ENCODE data around the gene ABCA13.

Gene ABCA13

DNA sequence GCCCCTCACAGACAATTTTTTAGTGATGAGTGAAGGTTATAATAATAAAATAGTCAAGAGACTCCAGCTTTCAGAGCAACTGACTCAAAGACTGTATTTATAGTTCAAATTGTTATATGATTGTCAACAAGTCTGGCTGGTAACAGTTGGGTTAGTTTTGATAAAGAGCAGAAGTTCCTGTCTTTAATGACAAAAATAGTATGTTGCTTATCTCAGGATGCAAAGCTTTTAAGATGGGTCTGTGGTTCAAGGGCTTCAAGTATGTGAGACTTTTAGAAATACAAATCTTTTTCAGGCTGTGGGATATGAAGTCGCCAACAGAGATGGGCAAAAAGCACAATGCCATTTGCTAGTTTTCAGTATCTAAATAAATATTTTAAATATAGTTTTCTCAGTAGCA, 118.4 kb downstream of the ABCA13 start:
- Histone ChIP-seq H3K4me1 (ENCODE audit: control insufficient read depth in 2 of 2, insufficient read depth in 2 of 2, low read length in 2 of 2) (no peaks in the 10 kb centered on the region), H3K27ac (ENCODE audit: low read depth in 2 of 2, low read length in 2 of 2) (no peak overlapping the region), H3K9me3 (ENCODE audit: control insufficient read depth in 2 of 2, low read length in 2 of 2) (no peaks in the 10 kb centered on the region), H3K4me3 (ENCODE audit: low read length in 2 of 2) (no peak overlapping the region), H3K36me3 (ENCODE audit: control insufficient read depth in 2 of 2, insufficient read depth in 2 of 2, low read length in 2 of 2) (no peaks in the 10 kb centered on the region), H3K9ac (ENCODE audit: low read depth in 1 of 2, low read length in 2 of 2) (no peak overlapping the region), H3K27me3 (ENCODE audit: control insufficient read depth in 2 of 2, insufficient read depth in 2 of 2, low read length in 2 of 2) (no peaks in the 10 kb centered on the region)

DNA sequence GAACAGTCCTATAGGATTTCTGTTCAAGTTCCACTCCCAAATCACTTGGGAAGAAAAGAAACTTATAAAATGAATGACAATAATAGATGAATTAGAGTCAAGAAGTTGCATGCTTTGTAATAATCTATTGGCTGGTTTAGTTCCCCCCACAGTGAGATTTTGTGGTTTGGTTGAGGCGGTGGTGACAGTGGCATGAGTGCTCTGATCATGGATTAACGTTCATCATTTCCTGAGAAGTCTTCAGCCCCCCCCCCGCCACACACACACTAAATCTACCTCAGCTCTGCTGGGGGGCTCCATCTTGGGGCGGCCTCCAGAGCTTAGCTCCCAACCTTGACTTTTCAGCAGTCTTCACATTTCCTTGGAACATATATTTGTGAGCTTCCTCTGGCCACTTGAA, 121.7 kb downstream of the ABCA13 start:
- Histone ChIP-seq H3K4me3 (ENCODE audit: low read length in 2 of 2) (no peak overlapping the region), H3K36me3 (ENCODE audit: control insufficient read depth in 2 of 2, insufficient read depth in 2 of 2, low read length in 2 of 2) (no peaks in the 10 kb centered on the region), H3K9me3 (ENCODE audit: control insufficient read depth in 2 of 2, low read length in 2 of 2) (no peaks in the 10 kb centered on the region), H3K27me3 (ENCODE audit: control insufficient read depth in 2 of 2, insufficient read depth in 2 of 2, low read length in 2 of 2) (no peaks in the 10 kb centered on the region), H3K27ac (ENCODE audit: low read depth in 2 of 2, low read length in 2 of 2) (no peak overlapping the region), H3K9ac (ENCODE audit: low read depth in 1 of 2, low read length in 2 of 2) (no peak overlapping the region), H3K4me1 (ENCODE audit: control insufficient read depth in 2 of 2, insufficient read depth in 2 of 2, low read length in 2 of 2) (no peaks in the 10 kb centered on the region)

DNA sequence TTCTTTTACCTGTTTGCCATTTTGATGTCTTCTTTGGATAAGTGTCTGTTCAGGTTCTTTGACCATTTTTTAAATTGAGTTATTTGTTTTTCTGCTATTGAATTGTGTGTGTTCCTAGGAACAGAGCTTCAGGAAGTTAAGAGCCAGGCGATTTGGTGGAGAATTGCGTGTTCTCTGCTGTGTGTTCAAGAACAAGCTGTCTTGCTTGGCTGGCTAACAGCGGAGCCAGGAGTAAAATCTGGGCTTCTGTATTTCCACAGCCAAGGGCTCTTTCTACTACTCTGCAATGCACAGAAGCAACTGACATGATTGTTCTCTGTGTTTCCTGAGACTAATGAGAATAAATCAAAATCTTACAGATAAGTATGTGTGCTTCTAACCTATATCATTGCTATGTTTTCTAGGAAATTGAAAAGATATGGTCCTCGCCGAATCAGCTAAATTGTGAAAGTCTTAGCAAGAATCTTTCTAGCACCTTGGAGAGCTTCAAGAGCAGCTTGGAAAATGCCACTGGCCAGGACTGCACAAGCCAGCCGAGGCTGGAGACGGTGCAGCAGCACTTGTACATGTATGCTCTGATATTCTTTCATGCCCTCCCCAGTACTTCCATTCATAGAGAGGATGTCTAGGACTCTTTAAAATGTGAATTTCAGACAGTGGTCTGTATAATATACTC, 124.2 kb downstream of the ABCA13 start:
- Histone ChIP-seq H3K4me3 (ENCODE audit: low read length in 2 of 2) (no peak overlapping the region), H3K36me3 (ENCODE audit: control insufficient read depth in 2 of 2, insufficient read depth in 2 of 2, low read length in 2 of 2) (no peaks in the 10 kb centered on the region), H3K27ac (ENCODE audit: low read depth in 2 of 2, low read length in 2 of 2) (no peak overlapping the region), H3K9ac (ENCODE audit: low read depth in 1 of 2, low read length in 2 of 2) (no peak overlapping the region), H3K9me3 (ENCODE audit: control insufficient read depth in 2 of 2, low read length in 2 of 2) (no peaks in the 10 kb centered on the region), H3K27me3 (ENCODE audit: control insufficient read depth in 2 of 2, insufficient read depth in 2 of 2, low read length in 2 of 2) (no peaks in the 10 kb centered on the region), H3K4me1 (ENCODE audit: control insufficient read depth in 2 of 2, insufficient read depth in 2 of 2, low read length in 2 of 2) (no peaks in the 10 kb centered on the region)

DNA sequence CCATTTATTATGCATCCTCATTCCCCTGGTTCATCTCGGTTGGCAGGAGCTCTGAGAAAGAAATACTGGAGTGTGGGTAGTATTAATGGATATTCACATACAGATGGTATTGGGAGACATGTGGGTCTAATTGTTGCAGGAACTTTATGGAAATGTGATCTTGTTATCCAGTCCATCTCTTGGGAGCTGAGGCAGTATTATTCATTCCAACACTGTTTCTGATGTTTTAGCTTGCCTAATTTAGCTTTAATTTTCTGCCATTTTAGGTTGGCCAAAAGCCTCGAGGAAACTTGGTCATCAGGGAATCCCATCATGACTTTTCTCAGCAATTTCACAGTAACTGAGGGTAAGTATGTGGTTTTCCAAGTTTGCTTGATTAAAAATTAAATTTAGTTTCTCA, 125.7 kb downstream of the ABCA13 start:
- H3K4me3 ChIP-seq (ENCODE audit: low read length in 2 of 2) = no peak overlapping the region
- no peaks in the 10 kb centered on the region for H3K36me3 ChIP-seq (ENCODE audit: control insufficient read depth in 2 of 2, insufficient read depth in 2 of 2, low read length in 2 of 2)
- no peaks in the 10 kb centered on the region for H3K27me3 ChIP-seq (ENCODE audit: control insufficient read depth in 2 of 2, insufficient read depth in 2 of 2, low read length in 2 of 2)
- H3K4me1 ChIP-seq (ENCODE audit: control insufficient read depth in 2 of 2, insufficient read depth in 2 of 2, low read length in 2 of 2) = no peaks in the 10 kb centered on the region
- no peak overlapping the region for H3K27ac ChIP-seq (ENCODE audit: low read depth in 2 of 2, low read length in 2 of 2)
- H3K9me3 ChIP-seq (ENCODE audit: control insufficient read depth in 2 of 2, low read length in 2 of 2) = no peaks in the 10 kb centered on the region
- no peak overlapping the region for H3K9ac ChIP-seq (ENCODE audit: low read depth in 1 of 2, low read length in 2 of 2)

DNA sequence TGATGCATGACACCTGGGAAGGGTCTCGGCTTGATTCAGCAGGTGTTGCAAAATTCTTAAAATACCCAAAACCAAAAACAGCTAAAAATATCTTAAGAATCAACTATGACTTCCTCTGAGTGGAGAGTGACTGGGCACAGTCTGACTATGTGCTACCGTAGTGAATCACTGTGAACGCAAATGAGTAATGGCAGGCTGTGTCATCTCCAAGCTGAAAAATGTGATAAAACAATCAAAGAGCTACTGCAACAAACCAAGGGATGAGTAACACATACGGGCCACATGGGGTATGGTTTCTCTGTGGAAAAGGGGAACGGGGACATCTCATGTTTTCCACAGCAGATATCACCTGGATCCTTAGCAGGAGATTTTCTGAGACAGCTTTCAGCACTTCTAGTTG, 127.5 kb downstream of the ABCA13 start:
- no peak overlapping the region for H3K27ac ChIP-seq (ENCODE audit: low read depth in 2 of 2, low read length in 2 of 2)
- H3K27me3 ChIP-seq (ENCODE audit: control insufficient read depth in 2 of 2, insufficient read depth in 2 of 2, low read length in 2 of 2) = no peaks in the 10 kb centered on the region
- H3K4me1 ChIP-seq (ENCODE audit: control insufficient read depth in 2 of 2, insufficient read depth in 2 of 2, low read length in 2 of 2) = no peaks in the 10 kb centered on the region
- no peak overlapping the region for H3K4me3 ChIP-seq (ENCODE audit: low read length in 2 of 2)
- no peak overlapping the region for H3K9ac ChIP-seq (ENCODE audit: low read depth in 1 of 2, low read length in 2 of 2)
- H3K36me3 ChIP-seq (ENCODE audit: control insufficient read depth in 2 of 2, insufficient read depth in 2 of 2, low read length in 2 of 2) = no peaks in the 10 kb centered on the region
- H3K9me3 ChIP-seq (ENCODE audit: control insufficient read depth in 2 of 2, low read length in 2 of 2) = no peaks in the 10 kb centered on the region

DNA sequence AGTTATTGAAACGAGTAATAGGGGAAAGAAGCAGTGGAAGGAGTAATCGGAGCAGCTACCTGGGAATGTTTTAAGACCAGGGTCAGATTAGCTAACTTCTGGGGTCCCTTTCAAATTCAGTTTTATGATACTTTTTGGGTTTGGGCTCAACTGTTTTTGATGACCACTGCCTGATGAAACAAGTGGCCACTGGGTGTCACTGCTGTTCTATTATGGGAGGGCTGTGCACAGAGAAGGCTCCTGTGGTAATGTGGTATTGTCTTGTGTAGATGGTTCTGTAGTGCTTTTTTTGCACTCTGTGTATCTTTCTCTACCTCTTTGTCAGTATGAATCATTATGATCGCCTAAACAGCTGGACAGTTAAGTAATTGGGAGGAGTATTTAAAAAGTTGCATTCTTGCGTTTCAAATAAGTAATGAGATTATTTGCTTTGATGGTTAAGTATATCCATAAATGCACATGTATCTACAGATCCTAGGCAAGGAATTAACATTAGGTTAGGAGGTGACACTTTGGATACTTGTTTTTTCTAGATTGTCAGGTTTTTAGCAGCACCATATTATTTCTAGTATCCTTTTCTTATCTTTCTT, 128.4 kb downstream of the ABCA13 start:
- no peaks in the 10 kb centered on the region for H3K4me1 ChIP-seq (ENCODE audit: control insufficient read depth in 2 of 2, insufficient read depth in 2 of 2, low read length in 2 of 2)
- no peaks in the 10 kb centered on the region for H3K9me3 ChIP-seq (ENCODE audit: control insufficient read depth in 2 of 2, low read length in 2 of 2)
- H3K36me3 ChIP-seq (ENCODE audit: control insufficient read depth in 2 of 2, insufficient read depth in 2 of 2, low read length in 2 of 2) = no peaks in the 10 kb centered on the region
- no peak overlapping the region for H3K4me3 ChIP-seq (ENCODE audit: low read length in 2 of 2)
- no peaks in the 10 kb centered on the region for H3K27me3 ChIP-seq (ENCODE audit: control insufficient read depth in 2 of 2, insufficient read depth in 2 of 2, low read length in 2 of 2)
- no peak overlapping the region for H3K27ac ChIP-seq (ENCODE audit: low read depth in 2 of 2, low read length in 2 of 2)
- H3K9ac ChIP-seq (ENCODE audit: low read depth in 1 of 2, low read length in 2 of 2) = no peak overlapping the region

DNA sequence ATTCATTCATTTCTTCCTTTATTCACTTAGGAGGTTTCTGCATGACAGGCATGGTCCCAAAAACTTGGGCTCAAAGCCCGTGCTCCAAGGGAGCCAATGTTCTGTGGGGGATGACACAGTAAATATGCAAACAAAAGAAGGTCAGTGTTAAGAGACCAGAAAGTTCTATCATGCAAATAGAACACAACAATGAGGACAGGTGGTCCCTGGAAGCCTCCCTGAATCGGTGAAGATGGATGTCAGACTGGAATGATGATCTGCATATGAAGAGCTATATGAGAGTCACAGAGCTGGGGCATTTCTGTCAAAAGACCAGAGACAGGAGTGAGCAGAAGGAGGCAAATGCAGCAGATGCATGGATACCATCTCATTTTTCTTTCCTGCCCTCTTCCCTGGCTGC, 129.0 kb downstream of the ABCA13 start:
- Histone ChIP-seq H3K9ac (ENCODE audit: low read depth in 1 of 2, low read length in 2 of 2) (no peak overlapping the region), H3K36me3 (ENCODE audit: control insufficient read depth in 2 of 2, insufficient read depth in 2 of 2, low read length in 2 of 2) (no peaks in the 10 kb centered on the region), H3K4me3 (ENCODE audit: low read length in 2 of 2) (no peak overlapping the region), H3K9me3 (ENCODE audit: control insufficient read depth in 2 of 2, low read length in 2 of 2) (no peaks in the 10 kb centered on the region), H3K27me3 (ENCODE audit: control insufficient read depth in 2 of 2, insufficient read depth in 2 of 2, low read length in 2 of 2) (no peaks in the 10 kb centered on the region), H3K4me1 (ENCODE audit: control insufficient read depth in 2 of 2, insufficient read depth in 2 of 2, low read length in 2 of 2) (no peaks in the 10 kb centered on the region), H3K27ac (ENCODE audit: low read depth in 2 of 2, low read length in 2 of 2) (no peak overlapping the region)

DNA sequence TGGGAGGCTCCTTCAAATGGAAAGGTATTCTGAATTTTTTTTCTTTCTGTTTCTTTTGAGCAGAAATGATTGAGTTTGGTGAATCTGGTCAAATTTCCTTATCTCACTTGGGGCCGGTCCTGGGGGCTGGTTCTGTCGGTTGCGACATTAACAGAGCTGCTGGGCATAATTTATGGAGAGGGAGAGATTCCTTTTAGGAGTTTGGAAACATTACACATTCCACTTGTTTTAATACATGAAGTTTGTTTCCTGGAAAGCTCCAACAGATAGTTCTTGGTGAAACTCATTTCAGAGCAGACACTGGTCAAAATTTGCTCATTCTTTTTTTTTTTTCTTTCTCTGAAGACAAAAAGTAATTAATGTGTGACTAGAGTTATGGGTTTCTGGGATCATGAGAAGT, 129.9 kb downstream of the ABCA13 start:
- Histone ChIP-seq H3K4me1 (ENCODE audit: control insufficient read depth in 2 of 2, insufficient read depth in 2 of 2, low read length in 2 of 2) (no peaks in the 10 kb centered on the region), H3K9me3 (ENCODE audit: control insufficient read depth in 2 of 2, low read length in 2 of 2) (no peaks in the 10 kb centered on the region), H3K9ac (ENCODE audit: low read depth in 1 of 2, low read length in 2 of 2) (no peak overlapping the region), H3K27ac (ENCODE audit: low read depth in 2 of 2, low read length in 2 of 2) (no peak overlapping the region), H3K36me3 (ENCODE audit: control insufficient read depth in 2 of 2, insufficient read depth in 2 of 2, low read length in 2 of 2) (no peaks in the 10 kb centered on the region), H3K4me3 (ENCODE audit: low read length in 2 of 2) (no peak overlapping the region), H3K27me3 (ENCODE audit: control insufficient read depth in 2 of 2, insufficient read depth in 2 of 2, low read length in 2 of 2) (no peaks in the 10 kb centered on the region)

DNA sequence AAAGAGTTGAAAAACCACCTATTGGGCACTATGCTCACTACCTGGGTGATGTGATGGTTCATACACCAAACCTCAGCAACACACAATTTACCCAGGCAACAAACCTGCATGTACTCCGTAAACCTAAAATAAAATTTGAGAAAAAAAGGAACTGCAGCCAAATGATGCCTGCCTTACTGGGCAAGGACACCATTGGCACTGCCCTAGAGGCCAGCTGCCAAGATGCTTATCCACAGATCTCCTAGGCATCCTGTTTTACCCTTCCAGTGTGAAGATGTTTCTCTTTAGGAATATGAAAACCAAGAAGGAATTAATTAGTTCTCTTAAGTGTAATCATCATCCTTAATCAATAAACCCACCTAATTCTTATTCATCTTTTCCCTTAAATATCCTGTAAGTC, 133.4 kb downstream of the ABCA13 start:
- Histone ChIP-seq H3K36me3 (ENCODE audit: control insufficient read depth in 2 of 2, insufficient read depth in 2 of 2, low read length in 2 of 2) (no peaks in the 10 kb centered on the region), H3K9me3 (ENCODE audit: control insufficient read depth in 2 of 2, low read length in 2 of 2) (no peaks in the 10 kb centered on the region), H3K27me3 (ENCODE audit: control insufficient read depth in 2 of 2, insufficient read depth in 2 of 2, low read length in 2 of 2) (no peaks in the 10 kb centered on the region), H3K9ac (ENCODE audit: low read depth in 1 of 2, low read length in 2 of 2) (no peak overlapping the region), H3K4me3 (ENCODE audit: low read length in 2 of 2) (no peak overlapping the region), H3K27ac (ENCODE audit: low read depth in 2 of 2, low read length in 2 of 2) (no peak overlapping the region), H3K4me1 (ENCODE audit: control insufficient read depth in 2 of 2, insufficient read depth in 2 of 2, low read length in 2 of 2) (no peaks in the 10 kb centered on the region)

DNA sequence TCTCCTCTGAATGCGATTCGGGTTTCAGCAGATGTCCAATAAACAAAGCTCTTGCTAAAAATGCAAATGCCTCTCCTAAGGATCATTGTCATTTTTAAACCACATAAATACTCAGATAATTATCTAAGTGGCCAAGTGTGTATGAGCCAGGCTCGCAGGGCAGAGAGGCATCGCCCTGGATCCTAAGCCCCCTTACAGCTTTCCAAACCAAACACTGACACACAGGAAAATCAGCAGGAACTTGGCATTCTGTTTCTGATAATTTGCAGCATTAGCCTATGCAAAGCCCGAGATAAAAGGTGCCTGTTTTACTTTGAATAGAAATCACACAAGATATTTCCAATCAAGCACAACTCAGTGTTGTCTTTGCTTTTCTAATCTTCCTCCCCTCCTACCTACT, 134.4 kb downstream of the ABCA13 start:
- Histone ChIP-seq H3K9me3 (ENCODE audit: control insufficient read depth in 2 of 2, low read length in 2 of 2) (no peaks in the 10 kb centered on the region), H3K4me1 (ENCODE audit: control insufficient read depth in 2 of 2, insufficient read depth in 2 of 2, low read length in 2 of 2) (no peaks in the 10 kb centered on the region), H3K27me3 (ENCODE audit: control insufficient read depth in 2 of 2, insufficient read depth in 2 of 2, low read length in 2 of 2) (no peaks in the 10 kb centered on the region), H3K27ac (ENCODE audit: low read depth in 2 of 2, low read length in 2 of 2) (no peak overlapping the region), H3K9ac (ENCODE audit: low read depth in 1 of 2, low read length in 2 of 2) (no peak overlapping the region), H3K4me3 (ENCODE audit: low read length in 2 of 2) (no peak overlapping the region), H3K36me3 (ENCODE audit: control insufficient read depth in 2 of 2, insufficient read depth in 2 of 2, low read length in 2 of 2) (no peaks in the 10 kb centered on the region)

All from mucosa of rectum (tissue), 2 donors.